SJCRH30 (cell line): ENCODE data around the gene VPS36. TPM values are rescaled to one million over a fixed set of nuclear protein-coding genes. Genes with fewer than 3 reads are reported as not detected.
A peak's percentile ranks its signal among the peaks of the same experiment; 100 is the strongest.
"Not testable (repeated sequence)": the region's sequence is repeated elsewhere in the genome, so short reads cannot be mapped to it uniquely, and the experiment has no call there.

Experiments used
- DNase-seq, 2 experiments: peaks; one replicate each; pipeline ENCODE4 v3.0.0-alpha.2; 2015 to 2020
- H3K27ac ChIP-seq: fragments of 250-450 bp; sonication (Bioruptor Pico); 2 replicates; pipeline ENCODE4 v1.5.1; 2020; ENCODE audit warnings: mild to moderate bottlenecking, moderate library complexity
- H3K27me3 ChIP-seq: fragments of 250-450 bp; sonication (Bioruptor Pico); 2 replicates; pipeline ENCODE4 v1.5.1; 2020; ENCODE audit warnings: mild to moderate bottlenecking, moderate library complexity
- H3K36me3 ChIP-seq: fragments of 250-450 bp; sonication (Bioruptor Pico); 2 replicates; pipeline ENCODE4 v1.5.1; 2020; ENCODE audit warnings: mild to moderate bottlenecking, moderate library complexity
- H3K4me1 ChIP-seq: fragments of 250-450 bp; sonication (Bioruptor Pico); 2 replicates; pipeline ENCODE4 v1.5.1; 2020; ENCODE audit warnings: mild to moderate bottlenecking, moderate library complexity
- H3K4me3 ChIP-seq: fragments of 250-450 bp; sonication (Bioruptor Pico); 2 replicates; pipeline ENCODE4 v1.5.1; 2020; ENCODE audit warnings: mild to moderate bottlenecking, moderate library complexity
- H3K9me3 ChIP-seq: fragments of 250-450 bp; sonication (Bioruptor Pico); replicated peaks from 2 replicates; pipeline ENCODE4 v1.5.1; 2020; ENCODE audit warnings: mild to moderate bottlenecking, moderate library complexity
- total RNA-seq: library from RNA; depleted of rRNA; stranded (reverse); fragments of >200 nt; shearing (Covaris generic); gene quantifications from 2 replicates; pipeline ENCODE4 v1.2.3, GENCODE V29; 2014

The VPS36 gene
- total RNA-seq, 1 experiment from 2014 or later: 34.3 TPM

GRCh38 chr13:52408071-52408658, 42.3 kb downstream of the VPS36 start:
- not testable (repeated sequence) for H3K4me3 ChIP-seq, H3K9me3 ChIP-seq, H3K27me3 ChIP-seq, H3K36me3 ChIP-seq, H3K27ac ChIP-seq, DNase-seq, H3K4me1 ChIP-seq

GRCh38 chr13:52407436-52407835, 43.0 kb downstream of the VPS36 start:
- not testable (repeated sequence) for H3K4me3 ChIP-seq, H3K36me3 ChIP-seq, H3K27me3 ChIP-seq, DNase-seq, H3K9me3 ChIP-seq, H3K27ac ChIP-seq, H3K4me1 ChIP-seq

- H3K27me3 ChIP-seq: no peaks in the 10 kb centered on the region
- H3K27ac ChIP-seq: no peak overlapping the region; the same call in 1 of the 2 replicates
- no peaks in the 10 kb centered on the region for H3K9me3 ChIP-seq
- no peak for DNase-seq
- peaks cover 7% of the 10 kb centered on the region for H3K4me1 ChIP-seq
- H3K4me3 ChIP-seq: peak overlapping the region; percentile 71
- H3K36me3 ChIP-seq: no peaks in the 10 kb centered on the region
These were observed 43.8 kb downstream of the VPS36 start for GRCh38 chr13:52406629-52407028.

GRCh38 chr13:52405767-52406494, 44.5 kb downstream of the VPS36 start, which contains the start of gene THSD1:
THSD1 (minus strand) TSS chr13:52406172; CDS start chr13:52402600, 3,572 bp downstream.
- H3K27me3 ChIP-seq: no peaks in the 10 kb centered on the region
- peak within 1 kb of the TSS; percentile 6; the same call in 1 of the 2 replicates for H3K27ac ChIP-seq
- H3K36me3 ChIP-seq: no peaks in the 10 kb centered on the region
- H3K9me3 ChIP-seq: no peaks in the 10 kb centered on the region
- peak within 1 kb of the TSS; percentile 71 for H3K4me3 ChIP-seq
- H3K4me1 ChIP-seq: peaks cover 9% of the 10 kb centered on the region
- peak; percentile 75 to 80 for DNase-seq

- H3K9me3 ChIP-seq: no peaks in the 10 kb centered on the region
- peak overlapping the region; percentile 71 for H3K4me3 ChIP-seq
- no peaks in the 10 kb centered on the region for H3K27me3 ChIP-seq
- peaks cover 9% of the 10 kb centered on the region for H3K4me1 ChIP-seq
- no peaks in the 10 kb centered on the region for H3K36me3 ChIP-seq
- no peak overlapping the region for H3K27ac ChIP-seq
- DNase-seq: peak in 1 of 2 experiments; percentile 32
These were observed 45.1 kb downstream of the VPS36 start for GRCh38 chr13:52405369-52405766.

- DNase-seq: no peak
- Histone ChIP-seq H3K9me3 (no peaks in the 10 kb centered on the region), H3K4me1 (peaks cover 5% of the 10 kb centered on the region), H3K36me3 (0 out of 2 replicates have a peak, but pooled peaks cover 2% of the 10 kb centered on the region), H3K4me3 (no peak overlapping the region), H3K27me3 (no peaks in the 10 kb centered on the region), H3K27ac (no peak overlapping the region)
These were observed 50.7 kb downstream of the VPS36 start for GRCh38 chr13:52399708-52400107.

- Histone ChIP-seq H3K4me3 (no peak overlapping the region), H3K4me1 (peaks cover 5% of the 10 kb centered on the region), H3K36me3 (0 out of 2 replicates have a peak, but pooled peaks cover 2% of the 10 kb centered on the region), H3K27me3 (no peaks in the 10 kb centered on the region), H3K9me3 (no peaks in the 10 kb centered on the region), H3K27ac (no peak overlapping the region)
- no peak for DNase-seq
These were observed 51.4 kb downstream of the VPS36 start for GRCh38 chr13:52399046-52399445.

- Histone ChIP-seq H3K9me3 (no peaks in the 10 kb centered on the region), H3K36me3 (peaks cover 2% of the 10 kb centered on the region; the same call in 1 of the 2 replicates), H3K27ac (no peak overlapping the region), H3K4me1 (no peaks in the 10 kb centered on the region), H3K27me3 (no peaks in the 10 kb centered on the region), H3K4me3 (no peak overlapping the region)
- DNase-seq: no peak
These were observed 54.7 kb downstream of the VPS36 start for GRCh38 chr13:52395704-52396103.

GRCh38 chr13:52394586-52394985, 55.8 kb downstream of the VPS36 start:
- Histone ChIP-seq H3K36me3 (peaks cover 2% of the 10 kb centered on the region; the same call in 1 of the 2 replicates), H3K4me3 (no peak overlapping the region), H3K27ac (no peak overlapping the region), H3K27me3 (no peaks in the 10 kb centered on the region), H3K4me1 (no peaks in the 10 kb centered on the region), H3K9me3 (no peaks in the 10 kb centered on the region)
- no peak for DNase-seq

- Histone ChIP-seq H3K4me1 (no peaks in the 10 kb centered on the region), H3K27me3 (no peaks in the 10 kb centered on the region), H3K4me3 (no peak overlapping the region), H3K9me3 (no peaks in the 10 kb centered on the region), H3K27ac (no peak overlapping the region), H3K36me3 (peaks cover 2% of the 10 kb centered on the region; the same call in 1 of the 2 replicates)
- no peak for DNase-seq
These were observed 56.7 kb downstream of the VPS36 start for GRCh38 chr13:52393572-52394357.

- no peaks in the 10 kb centered on the region for H3K4me1 ChIP-seq
- H3K27me3 ChIP-seq: no peaks in the 10 kb centered on the region
- H3K36me3 ChIP-seq: no peaks in the 10 kb centered on the region; the same call in 1 of the 2 replicates
- H3K9me3 ChIP-seq: no peaks in the 10 kb centered on the region
- no peak overlapping the region for H3K4me3 ChIP-seq
- no peak for DNase-seq
- no peak overlapping the region for H3K27ac ChIP-seq
These were observed 62.7 kb downstream of the VPS36 start for GRCh38 chr13:52387721-52388120.

- no peak for DNase-seq
- Histone ChIP-seq H3K9me3 (no peaks in the 10 kb centered on the region), H3K27ac (no peak overlapping the region), H3K4me1 (no peaks in the 10 kb centered on the region), H3K27me3 (no peaks in the 10 kb centered on the region), H3K36me3 (no peaks in the 10 kb centered on the region; the same call in 1 of the 2 replicates), H3K4me3 (no peak overlapping the region)
These were observed 64.6 kb downstream of the VPS36 start for GRCh38 chr13:52385870-52386269.

GRCh38 chr13:52383366-52383765, 67.1 kb downstream of the VPS36 start:
- Histone ChIP-seq H3K36me3 (no peaks in the 10 kb centered on the region), H3K9me3 (no peaks in the 10 kb centered on the region), H3K27ac (no peak overlapping the region), H3K4me3 (no peak overlapping the region), H3K4me1 (no peaks in the 10 kb centered on the region), H3K27me3 (no peaks in the 10 kb centered on the region)
- DNase-seq: no peak

- Histone ChIP-seq H3K4me3 (peak overlapping the region; percentile 60), H3K27me3 (no peaks in the 10 kb centered on the region), H3K9me3 (no peaks in the 10 kb centered on the region), H3K27ac (peak overlapping the region; percentile 71), H3K36me3 (no peaks in the 10 kb centered on the region), H3K4me1 (peaks cover 4% of the 10 kb centered on the region)
- DNase-seq: peak in 1 of 2 experiments; percentile 31
These were observed 72.1 kb downstream of the VPS36 start for GRCh38 chr13:52378312-52378711.

GRCh38 chr13:52377898-52378297, 72.5 kb downstream of the VPS36 start:
- H3K27me3 ChIP-seq: no peaks in the 10 kb centered on the region
- H3K4me1 ChIP-seq: peaks cover 8% of the 10 kb centered on the region
- peak; percentile 91 for DNase-seq
- H3K27ac ChIP-seq: peak overlapping the region; percentile 71
- H3K36me3 ChIP-seq: no peaks in the 10 kb centered on the region
- no peaks in the 10 kb centered on the region for H3K9me3 ChIP-seq
- peak overlapping the region; percentile 60 for H3K4me3 ChIP-seq
